Lung (tissue), 12 donors: Measurements from ENCODE around the gene PTPRN2. TPM values are rescaled to one million over a fixed set of nuclear protein-coding genes. Genes with fewer than 3 reads are reported as not detected.

Experiments
- ATAC-seq: fragments of 200-7000 bp; cut with Tn5 transposase; one replicate; pipeline ENCODE4 v1.9.1; 2020; ENCODE audit warnings: moderate number of reproducible peaks; ENCODE audit not compliant: insufficient read depth, low FRiP score
- DNase-seq, 3 donors: peaks; one replicate each; pipeline ENCODE4 v3.0.0-alpha.2; 2013 to 2017
- H3K27ac ChIP-seq, 2 donors: one replicate each; pipeline ENCODE4 v1.5.1; 2013; ENCODE audit warnings: mild to moderate bottlenecking in 2 of 2, moderate library complexity in 2 of 2, control low read depth in 1 of 2, inconsistent platforms in 1 of 2, low read depth in 1 of 2, low read length in 1 of 2
- H3K27me3 ChIP-seq, 3 donors: one replicate each; pipeline ENCODE4 v1.5.1; 2013; ENCODE audit warnings: low read length in 2 of 3; ENCODE audit not compliant: control insufficient read depth in 3 of 3, insufficient read depth in 3 of 3
- H3K36me3 ChIP-seq, 4 donors: one replicate each; pipeline ENCODE4 v1.5.1; 2013; ENCODE audit warnings: low read length in 4 of 4, mild to moderate bottlenecking in 1 of 4, moderate library complexity in 1 of 4; ENCODE audit not compliant: control insufficient read depth in 4 of 4, insufficient read depth in 4 of 4
- H3K4me1 ChIP-seq, 5 donors: one replicate each; pipeline ENCODE4 v1.5.1; 2013; ENCODE audit warnings: low read length in 5 of 5, mild to moderate bottlenecking in 2 of 5, moderate library complexity in 1 of 5; ENCODE audit not compliant: control insufficient read depth in 5 of 5, insufficient read depth in 5 of 5
- H3K4me3 ChIP-seq: one replicate; pipeline ENCODE4 v1.5.1; 2013; ENCODE audit warnings: mild to moderate bottlenecking, control low read depth, moderate library complexity
- H3K9ac ChIP-seq, 2 donors: one replicate each; pipeline ENCODE4 v1.5.1; 2013; ENCODE audit warnings: low read length in 2 of 2, control low read depth in 1 of 2; ENCODE audit not compliant: insufficient read depth in 1 of 2
- H3K9me3 ChIP-seq, 4 donors: one replicate each; pipeline ENCODE4 v1.5.1; 2013; ENCODE audit warnings: low read length in 3 of 4, mild to moderate bottlenecking in 1 of 4, moderate library complexity in 1 of 4; ENCODE audit not compliant: control insufficient read depth in 4 of 4, insufficient read depth in 3 of 4
- CTCF ChIP-seq: IDR thresholded peaks from 2 replicates; pipeline ENCODE4 v1.5.1; 2012; ENCODE audit warnings: mild to moderate bottlenecking; ENCODE audit errors: control extremely low read depth, extremely low read depth
- WGBS, 2 donors: extraction: QIAGEN DNeasy Blood & Tissue Kit; methylation state at CpG; one replicate each; pipeline ENCODE4 v1.1.7; 2013; 5-methylcytosine and 5-hydroxymethylcytosine counted together
- polyA plus RNA-seq, 2 donors: library from polyadenylated mRNA; stranded (reverse); fragments of 200-250 nt; gene quantifications; one replicate each; pipeline ENCODE4 v1.2.1, GENCODE V29; 2013
- total RNA-seq, 2 donors: library from RNA; depleted of rRNA in 1 of 2; stranded (reverse); fragments of >200 nt in 1 of 2; gene quantifications; one replicate each; pipeline ENCODE4 v1.2.1, GENCODE V29; 2014 to 2021
- donor health status: control.
- donor health status: control.
- donor health status: Bipolar disorder and iron deficiency.
- donor health status: healthy.
- donor health status: DM: yes; HTN: yes; CAD: no.

PTPRN2 gene
- total and polyA plus RNA-seq, 4 donors, result 2.1 to 7.4 (median 4.4) TPM

- DNase-seq (no peak), ATAC-seq (no peak)
- Histone ChIP-seq H3K4me1 (no peaks in the 10 kb centered on the region), H3K27ac (no peak overlapping the region), H3K9ac (no peak overlapping the region), H3K9me3 (no peaks in the 10 kb centered on the region), H3K36me3 (no peaks in the 10 kb centered on the region), H3K4me3 (no peak overlapping the region), H3K27me3 (peaks cover 0 to 4% (median 0%) of the 10 kb centered on the region in 3 donors)
- 86 to 94% methylated on average over 12 of the region's 12 CpGs for WGBS, 2 donors
- TF ChIP-seq CTCF, result no peak
These were observed 511.0 kb downstream of the PTPRN2 start for GRCh38 chr7:158076656-158077055.

- Histone ChIP-seq H3K9ac (no peak overlapping the region), H3K36me3 (no peaks in the 10 kb centered on the region), H3K27me3 (peaks cover 0 to 4% (median 0%) of the 10 kb centered on the region in 3 donors), H3K27ac (no peak overlapping the region), H3K4me3 (no peak overlapping the region), H3K9me3 (no peaks in the 10 kb centered on the region), H3K4me1 (no peaks in the 10 kb centered on the region)
- no peak for TF ChIP-seq CTCF
- no peak for DNase-seq
- 87 to 93% methylated on average over 11 of the region's 11 CpGs for WGBS, 2 donors
- no peak for ATAC-seq
These were observed 511.4 kb downstream of the PTPRN2 start for GRCh38 chr7:158076215-158076614.

DNA sequence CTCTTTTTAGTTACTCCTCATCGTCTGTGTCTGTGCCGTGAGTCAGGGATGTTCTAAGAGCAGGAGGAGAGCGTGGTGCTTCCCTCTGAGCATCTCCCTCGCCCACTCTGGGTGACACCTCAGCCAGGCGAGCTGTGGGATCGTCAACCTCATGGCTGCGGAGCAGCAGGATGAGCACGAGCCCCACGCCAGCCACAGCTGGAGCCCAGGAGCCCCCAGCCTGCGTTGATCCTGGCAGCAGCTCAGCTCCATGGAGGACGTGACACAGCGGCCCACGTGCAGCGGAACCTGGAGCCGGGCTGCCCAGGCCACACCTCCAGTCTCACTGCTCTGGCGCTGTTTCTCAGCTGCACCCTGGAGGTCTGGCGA lies 512.0 kb downstream of the PTPRN2 start:
- Histone ChIP-seq H3K36me3 (no peaks in the 10 kb centered on the region), H3K9ac (no peak overlapping the region), H3K9me3 (peaks cover 0 to 2% (median 0%) of the 10 kb centered on the region in 4 donors), H3K27ac (no peak overlapping the region), H3K27me3 (peaks cover 0 to 4% (median 0%) of the 10 kb centered on the region in 3 donors), H3K4me1 (no peaks in the 10 kb centered on the region), H3K4me3 (no peak overlapping the region)
- no peak for DNase-seq
- ATAC-seq, result no peak
- 85 to 89% methylated on average over 17 of the region's 17 CpGs for WGBS, 2 donors
- TF ChIP-seq CTCF, result no peak

DNA sequence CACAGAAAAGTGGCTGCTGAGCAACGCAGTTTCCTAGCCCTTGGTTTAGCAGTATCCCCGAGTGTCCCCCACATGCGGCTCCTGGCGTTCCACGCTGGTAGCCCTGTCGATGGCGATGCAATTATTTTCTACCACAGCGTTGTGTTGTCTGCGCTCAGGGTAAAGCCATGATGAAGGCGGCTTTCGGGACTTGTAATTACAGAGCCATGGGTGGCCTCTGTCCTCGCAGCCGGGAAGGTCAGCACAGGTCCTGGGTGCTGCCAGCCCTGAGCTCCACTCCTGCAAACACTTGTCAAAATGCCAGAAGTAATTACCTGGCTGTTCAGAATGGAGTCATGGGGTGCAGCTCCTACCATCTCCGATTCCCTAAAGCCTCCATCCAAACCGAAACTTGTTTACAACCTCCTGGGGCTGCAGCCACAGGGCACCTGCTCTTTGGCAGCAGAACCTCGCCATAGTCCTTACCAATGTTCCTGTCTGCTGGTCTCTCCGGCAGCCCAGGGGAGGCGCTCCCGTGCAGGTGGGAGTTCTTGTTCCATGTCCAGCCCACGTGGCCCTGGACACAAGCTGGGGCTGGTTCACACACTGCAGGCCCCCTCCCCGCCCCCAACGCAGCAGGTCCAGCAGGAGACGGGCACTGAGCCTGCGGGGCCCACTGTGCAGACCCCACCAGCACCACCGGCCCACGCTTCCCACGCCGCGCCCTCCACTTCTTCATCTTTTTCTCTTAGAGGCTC lies 512.6 kb downstream of the PTPRN2 start:
- no peaks in the 10 kb centered on the region for H3K36me3 ChIP-seq
- H3K9ac ChIP-seq, result no peak overlapping the region
- H3K27ac ChIP-seq, result no peak overlapping the region
- ATAC-seq (no peak), DNase-seq (no peak)
- no peaks in the 10 kb centered on the region for H3K4me1 ChIP-seq
- H3K9me3 ChIP-seq, result peaks cover 0 to 2% (median 0%) of the 10 kb centered on the region in 4 donors
- TF ChIP-seq CTCF, result no peak
- H3K27me3 ChIP-seq, result peaks cover 0 to 4% (median 0%) of the 10 kb centered on the region in 3 donors
- 83 to 91% methylated on average over 29 of the region's 29 CpGs for WGBS, 2 donors
- H3K4me3 ChIP-seq, result no peak overlapping the region
